Prostate gland (tissue), 2 donors: ENCODE results near the gene DSTN. TPM values are rescaled to one million over a fixed set of nuclear protein-coding genes. Genes with fewer than 3 reads are reported as not detected.

Experiments
- DNase-seq: peaks from one replicate; pipeline ENCODE4 v3.0.0-alpha.2; 2019; ENCODE audit warnings: low spot score
- H3K27ac ChIP-seq, 2 donors: fragments of 200-600 bp; sonication (generic); 2 replicates each; pipeline ENCODE4 v1.5.1; 2017 to 2019
- H3K27me3 ChIP-seq: fragments of 200-600 bp; sonication (generic); replicated peaks from 2 replicates; pipeline ENCODE4 v1.5.1; 2019; ENCODE audit not compliant: insufficient read depth
- H3K36me3 ChIP-seq, 2 donors: fragments of 200-600 bp; sonication (generic); 1 replicate in 1 of 2; 2 replicates in 1 of 2; pipeline versions ENCODE4 v1.5.1 to v1.8.1; 2017 to 2019
- H3K4me1 ChIP-seq: fragments of 200-600 bp; sonication (generic); replicated peaks from 2 replicates; pipeline ENCODE4 v1.5.1; 2019
- H3K4me3 ChIP-seq, 2 donors: fragments of 200-600 bp; sonication (generic); 2 replicates each; pipeline ENCODE4 v1.5.1; 2017 to 2019
- H3K9me3 ChIP-seq: fragments of 200-600 bp; sonication (generic); 2 replicates; pipeline ENCODE4 v1.5.1; 2017
- CTCF ChIP-seq, 4 experiments: fragments of 200-600 bp in 2 of 4; fragments of 450-650 bp in 2 of 4; sonication (generic) in 2 of 4; IDR thresholded peaks; 1 replicate in 3 of 4; 2 replicates in 1 of 4; pipeline ENCODE4 v1.5.1; 2016 to 2019; ENCODE audit warnings: antibody characterized with exemption in 4 of 4, mild to moderate bottlenecking in 2 of 4, moderate library complexity in 2 of 4
- POLR2A ChIP-seq: fragments of 450-650 bp; IDR thresholded peaks from one replicate; pipeline ENCODE4 v1.6.1; 2016; ENCODE audit warnings: antibody characterized with exemption, mild to moderate bottlenecking
- POLR2AphosphoS5 ChIP-seq: sonication (generic); formaldehyde crosslinking; IDR thresholded peaks from one replicate; pipeline ENCODE4 v1.6.1; 2017; ENCODE audit warnings: antibody characterized with exemption
- WGBS: methylation state at CpG from one replicate; pipeline ENCODE4 v1.1.5; 2018; 5-methylcytosine and 5-hydroxymethylcytosine counted together
- intact Hi-C: fragments of 100-400 bp; cut with DNase I; formaldehyde crosslinking; loops from one replicate; pipeline ENCODE4 v1.14.2; 2022
- total RNA-seq, 2 donors: library from RNA; depleted of rRNA; stranded (reverse); fragments of >200 nt; gene quantifications; one replicate each; pipeline ENCODE4 v1.1.0, GENCODE V29; 2016

Gene DSTN
- total RNA-seq, 2 donors from 2014 or later = 284 to 559 TPM

GRCh38 chr20:17587148-17587547 lies 17.3 kb downstream of the DSTN start:
- Histone ChIP-seq H3K4me3 (no peak overlapping the region), H3K9me3 (no peaks in the 10 kb centered on the region), H3K4me1 (no peaks in the 10 kb centered on the region), H3K27me3 (no peaks in the 10 kb centered on the region), H3K27ac (peak overlapping the region in 1 of 2 donors; percentile 47), H3K36me3 (no peaks in the 10 kb centered on the region)
- WGBS = 81% methylated on average over 1 of the region's 1 CpG
- no peak for DNase-seq
- intact Hi-C loops = no loop called here
- TF ChIP-seq CTCF (IDR thresholded peaks at IDR 0.05) (no peak), POLR2A (no peak), POLR2AphosphoS5 (no peak)

GRCh38 chr20:17587824-17588223 lies 17.9 kb downstream of the DSTN start:
- no peaks in the 10 kb centered on the region for H3K27me3 ChIP-seq
- H3K4me3 ChIP-seq = no peak overlapping the region
- no peak for DNase-seq
- peak overlapping the region; percentile 37 to 47 for H3K27ac ChIP-seq
- WGBS = 37% methylated on average over 3 of the region's 3 CpGs
- H3K9me3 ChIP-seq = no peaks in the 10 kb centered on the region
- intact Hi-C loops = no loop called here
- H3K4me1 ChIP-seq = no peaks in the 10 kb centered on the region
- no peak for TF ChIP-seq CTCF (IDR thresholded peaks at IDR 0.05)
- TF ChIP-seq POLR2A = no peak
- TF ChIP-seq POLR2AphosphoS5 = peak; percentile 27
- H3K36me3 ChIP-seq = no peaks in the 10 kb centered on the region

- Histone ChIP-seq H3K9me3 (no peaks in the 10 kb centered on the region), H3K36me3 (no peaks in the 10 kb centered on the region), H3K4me3 (no peak overlapping the region), H3K27me3 (no peaks in the 10 kb centered on the region), H3K4me1 (peaks cover 11% of the 10 kb centered on the region), H3K27ac (peak overlapping the region; percentile 35 to 57)
- 67% methylated on average over 8 of the region's 8 CpGs for WGBS
- DNase-seq = no peak
- intact Hi-C loops = no loop called here
- TF ChIP-seq POLR2A (no peak), POLR2AphosphoS5 (peak; percentile 27), CTCF (IDR thresholded peaks at IDR 0.05) (no peak)
Observed at GRCh38 chr20:17589161-17589834, 19.4 kb downstream of the DSTN start.

- H3K27me3 ChIP-seq = no peaks in the 10 kb centered on the region
- H3K36me3 ChIP-seq = no peaks in the 10 kb centered on the region
- intact Hi-C loops = no loop called here
- H3K4me3 ChIP-seq = no peak overlapping the region
- DNase-seq = no peak
- H3K27ac ChIP-seq = peak overlapping the region; percentile 57 to 66
- no peak for TF ChIP-seq CTCF (IDR thresholded peaks at IDR 0.05)
- TF ChIP-seq POLR2AphosphoS5 = peak; percentile 22
- H3K9me3 ChIP-seq = no peaks in the 10 kb centered on the region
- H3K4me1 ChIP-seq = peaks cover 17% of the 10 kb centered on the region
- 10% methylated on average over 1 of the region's 1 CpG for WGBS
Observed at GRCh38 chr20:17590245-17590644, 20.4 kb downstream of the DSTN start.

DNA sequence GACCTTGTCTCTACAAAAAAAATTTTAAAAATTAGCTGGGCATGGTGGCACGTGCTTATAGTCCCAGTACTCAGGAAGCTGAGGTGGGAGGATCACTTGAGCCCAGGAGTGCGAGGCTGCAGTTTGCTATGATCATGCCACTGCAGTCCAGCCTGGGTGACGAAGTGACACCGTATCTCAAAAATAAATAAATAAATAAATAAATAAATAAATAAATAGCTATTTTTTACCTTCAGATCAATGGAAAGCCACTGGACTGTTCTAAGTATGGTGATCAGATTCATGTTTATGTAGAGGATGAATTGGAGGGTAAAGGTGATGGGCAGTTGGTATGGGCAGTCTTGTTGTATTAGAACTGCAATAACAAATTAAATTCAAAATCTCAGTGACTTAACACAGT lies 24.0 kb downstream of the DSTN start:
- Histone ChIP-seq H3K4me3 (no peak overlapping the region), H3K27me3 (no peaks in the 10 kb centered on the region), H3K4me1 (peaks cover 17% of the 10 kb centered on the region), H3K36me3 (no peaks in the 10 kb centered on the region), H3K27ac (peak overlapping the region; percentile 47 to 70), H3K9me3 (no peaks in the 10 kb centered on the region)
- TF ChIP-seq POLR2AphosphoS5 = no peak
- TF ChIP-seq CTCF (IDR thresholded peaks at IDR 0.05) = no peak
- no peak for TF ChIP-seq POLR2A
- 76% methylated on average over 4 of the region's 4 CpGs for WGBS
- intact Hi-C loops = no loop called here
- no peak for DNase-seq
